BLaER1 (cell line): ENCODE results near the gene RHBDD2.
A peak's percentile ranks its signal among the peaks of the same experiment; 100 is the strongest.
"Not testable (repeated sequence)": the region's sequence is repeated elsewhere in the genome, so short reads cannot be mapped to it uniquely, and the experiment has no call there.

Experiments
- H3K27ac ChIP-seq: shearing (Covaris generic); formaldehyde crosslinking; 2 replicates; pipeline ENCODE4 v1.8.1; 2022
- H3K27me3 ChIP-seq: shearing (Covaris generic); formaldehyde crosslinking; 2 replicates; pipeline ENCODE4 v1.8.1; 2022
- H3K36me3 ChIP-seq: shearing (Covaris generic); formaldehyde crosslinking; 2 replicates; pipeline ENCODE4 v1.8.1; 2022
- H3K4me1 ChIP-seq: shearing (Covaris generic); formaldehyde crosslinking; 2 replicates; pipeline ENCODE4 v1.8.1; 2022
- H3K4me2 ChIP-seq: shearing (Covaris generic); formaldehyde crosslinking; 2 replicates; pipeline ENCODE4 v1.8.1; 2022
- H3K4me3 ChIP-seq: shearing (Covaris generic); formaldehyde crosslinking; 2 replicates; pipeline ENCODE4 v1.8.1; 2022
- H3K9ac ChIP-seq: shearing (Covaris generic); formaldehyde crosslinking; 2 replicates; pipeline ENCODE4 v1.8.1; 2022
- H3K9me3 ChIP-seq: shearing (Covaris generic); formaldehyde crosslinking; 2 replicates; pipeline ENCODE4 v1.8.1; 2022
- H4K20me1 ChIP-seq: shearing (Covaris generic); formaldehyde crosslinking; 2 replicates; pipeline ENCODE4 v1.8.1; 2022
- Cebpa-rat ChIP-seq: shearing (Covaris generic); IDR thresholded peaks from 2 replicates; pipeline ENCODE4 v1.8.1; 2022

Gene RHBDD2

DNA sequence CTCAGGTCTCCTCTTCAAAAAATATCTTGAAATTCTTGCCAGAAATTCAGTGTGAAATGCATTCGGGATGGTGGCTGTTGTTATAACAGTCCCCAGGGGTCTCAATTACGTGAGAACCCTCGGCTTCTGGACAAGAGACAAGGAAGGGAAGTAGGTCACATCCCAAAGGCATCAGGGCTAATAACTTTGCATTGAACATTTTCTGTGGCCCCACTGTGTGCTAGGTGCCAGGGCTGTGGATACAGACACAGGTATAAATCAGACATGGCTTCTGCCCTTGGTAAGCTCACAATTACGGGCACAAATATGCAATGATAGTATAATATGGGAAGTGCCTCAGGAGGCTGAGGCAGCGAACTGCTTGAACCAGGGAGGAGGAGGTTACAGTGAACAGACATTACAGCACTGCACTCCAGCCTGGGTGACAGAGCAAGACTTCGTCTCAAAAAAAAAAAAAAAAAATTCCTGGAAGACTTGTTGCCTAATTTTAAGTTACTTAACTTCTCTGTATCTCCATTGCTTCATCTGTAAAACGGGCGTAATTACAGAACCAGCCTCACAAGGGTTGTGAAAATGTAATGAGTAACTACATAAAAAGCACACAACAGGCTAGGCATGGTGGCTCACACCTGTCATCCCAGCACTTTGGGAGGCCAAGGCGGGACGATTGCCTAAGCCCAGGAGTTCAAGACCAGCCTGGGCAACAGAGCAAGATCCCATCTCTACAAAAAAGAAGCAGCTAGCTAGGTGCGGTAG is 2.5 kb upstream of the RHBDD2 start:
- H3K9me3 ChIP-seq, result no peaks in the 10 kb centered on the region
- no peak overlapping the region for H3K9ac ChIP-seq
- H4K20me1 ChIP-seq, result 0 out of 2 replicates have a peak, but pooled peaks cover 9% of the 10 kb centered on the region
- H3K27ac ChIP-seq, result no peak overlapping the region
- H3K4me1 ChIP-seq, result peaks cover 30% of the 10 kb centered on the region
- H3K27me3 ChIP-seq, result no peaks in the 10 kb centered on the region
- no peak for TF ChIP-seq Cebpa-rat
- H3K36me3 ChIP-seq, result peaks cover 11% of the 10 kb centered on the region
- H3K4me3 ChIP-seq, result no peak overlapping the region
- no peak overlapping the region for H3K4me2 ChIP-seq

DNA sequence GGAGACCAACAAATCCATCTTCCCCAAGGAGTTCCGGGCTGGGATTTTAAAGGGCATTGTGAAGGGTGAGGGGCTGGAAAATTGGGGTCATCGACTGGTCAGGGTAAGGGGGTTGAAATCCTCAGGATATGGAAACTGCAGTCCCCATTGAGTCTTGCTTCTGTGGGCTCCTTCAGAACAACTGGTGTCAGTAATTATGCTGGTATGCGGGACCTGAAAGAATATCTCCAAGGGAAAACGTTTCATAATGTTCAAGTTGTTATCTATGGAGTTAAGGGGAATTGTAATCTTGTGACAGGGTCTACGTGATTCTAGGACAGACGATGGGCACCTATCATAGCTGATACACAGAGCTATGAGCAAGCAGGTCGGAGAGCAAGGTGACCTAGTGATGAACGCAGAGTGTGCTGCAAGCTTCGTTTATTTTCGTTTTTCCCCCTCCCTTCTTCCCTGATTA is 494 bp upstream of the RHBDD2 start:
- peaks cover 38% of the 10 kb centered on the region for H3K4me1 ChIP-seq
- H3K27me3 ChIP-seq, result no peaks in the 10 kb centered on the region
- peak overlapping the region; percentile 87 for H3K4me3 ChIP-seq
- H3K4me2 ChIP-seq, result peak overlapping the region; percentile 77
- TF ChIP-seq Cebpa-rat, result no peak
- peak overlapping the region; percentile 58 for H3K27ac ChIP-seq
- peaks cover 31% of the 10 kb centered on the region for H3K36me3 ChIP-seq
- 0 out of 2 replicates have a peak, but pooled peaks cover 9% of the 10 kb centered on the region for H4K20me1 ChIP-seq
- H3K9me3 ChIP-seq, result no peaks in the 10 kb centered on the region
- H3K9ac ChIP-seq, result peak overlapping the region; percentile 25; the same call in 1 of the 2 replicates

DNA sequence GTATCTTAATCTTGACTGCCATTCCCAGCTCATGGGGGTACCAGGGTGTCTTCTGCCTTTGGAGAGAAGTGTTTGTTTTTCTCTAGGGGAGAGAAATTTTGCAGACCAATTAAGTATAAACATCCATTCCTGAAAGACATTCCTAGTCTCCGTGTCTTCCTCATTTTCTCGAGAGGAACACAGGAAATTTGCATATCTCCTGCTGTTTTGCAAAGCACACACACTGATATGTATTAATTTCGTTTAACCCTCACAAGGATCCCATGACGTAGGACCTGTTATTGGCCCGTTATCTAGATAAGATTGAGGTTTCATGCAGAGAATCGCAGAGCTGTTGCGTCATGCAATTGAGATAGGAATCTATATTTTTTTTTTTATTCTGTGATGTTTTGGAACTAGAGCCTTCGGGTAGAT is 944 bp downstream of the RHBDD2 start:
- H3K27me3 ChIP-seq, result no peaks in the 10 kb centered on the region
- peaks cover 46% of the 10 kb centered on the region for H3K36me3 ChIP-seq
- H4K20me1 ChIP-seq, result 0 out of 2 replicates have a peak, but pooled peaks cover 9% of the 10 kb centered on the region
- peak overlapping the region; percentile 87 for H3K4me3 ChIP-seq
- H3K4me2 ChIP-seq, result peak overlapping the region; percentile 97
- peaks cover 50% of the 10 kb centered on the region for H3K4me1 ChIP-seq
- H3K9ac ChIP-seq, result peak overlapping the region; percentile 86
- H3K27ac ChIP-seq, result peak overlapping the region; percentile 76; the same call in 1 of the 2 replicates
- H3K9me3 ChIP-seq, result no peaks in the 10 kb centered on the region
- TF ChIP-seq Cebpa-rat, result no peak

DNA sequence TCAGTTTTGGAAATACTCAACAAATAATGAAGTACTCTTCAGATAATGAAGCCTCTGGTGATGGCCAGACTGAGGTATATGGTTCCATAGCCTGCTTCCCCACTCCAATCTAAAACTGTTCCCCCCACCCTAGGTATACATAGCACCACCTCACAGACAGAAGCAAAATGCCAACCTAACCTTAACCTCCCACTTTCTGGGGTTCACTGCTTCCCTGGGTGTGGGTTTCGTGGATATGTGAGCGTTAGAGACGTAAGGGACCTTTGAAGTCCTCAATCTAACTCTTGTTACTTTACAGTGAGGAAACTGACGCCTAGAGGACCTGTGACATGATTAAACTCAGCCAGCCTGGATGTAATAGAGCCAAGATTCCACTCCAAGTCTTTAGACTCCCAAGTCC is 1.4 kb downstream of the RHBDD2 start:
- Histone ChIP-seq H3K4me3 (no peak overlapping the region), H3K27ac (no peak overlapping the region), H3K9me3 (no peaks in the 10 kb centered on the region), H3K4me1 (peaks cover 54% of the 10 kb centered on the region), H4K20me1 (0 out of 2 replicates have a peak, but pooled peaks cover 9% of the 10 kb centered on the region), H3K9ac (no peak overlapping the region), H3K4me2 (peak overlapping the region; percentile 97), H3K36me3 (peaks cover 50% of the 10 kb centered on the region), H3K27me3 (no peaks in the 10 kb centered on the region)
- no peak for TF ChIP-seq Cebpa-rat

DNA sequence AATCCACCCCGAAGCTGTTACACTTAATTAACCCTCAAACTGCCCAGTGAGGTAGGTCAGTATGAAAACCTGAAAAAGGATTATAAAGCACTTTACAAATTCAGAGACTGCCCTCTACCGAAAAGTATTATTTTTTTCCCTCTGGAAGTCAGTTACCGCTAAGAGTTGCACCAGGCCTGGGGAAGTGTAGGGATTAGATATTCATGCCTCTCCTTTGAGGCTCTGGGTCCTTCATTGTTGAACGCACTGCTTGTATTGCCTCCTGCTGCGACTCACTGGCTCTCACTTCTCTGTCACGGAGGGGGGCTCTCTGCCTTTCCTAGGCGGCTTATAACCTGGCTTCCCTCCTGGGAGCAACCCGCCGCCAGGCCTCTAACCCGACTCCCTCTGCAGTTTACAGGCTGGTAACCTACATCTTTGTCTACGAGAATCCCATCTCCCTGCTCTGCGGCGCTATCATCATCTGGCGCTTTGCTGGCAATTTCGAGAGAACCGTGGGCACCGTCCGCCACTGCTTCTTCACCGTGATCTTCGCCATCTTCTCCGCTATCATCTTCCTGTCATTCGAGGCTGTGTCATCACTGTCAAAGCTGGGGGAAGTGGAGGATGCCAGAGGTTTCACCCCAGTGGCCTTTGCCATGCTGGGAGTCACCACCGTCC is 2.7 kb downstream of the RHBDD2 start:
- Histone ChIP-seq H3K27ac (no peak overlapping the region), H3K4me1 (peaks cover 49% of the 10 kb centered on the region), H4K20me1 (0 out of 2 replicates have a peak, but pooled peaks cover 9% of the 10 kb centered on the region), H3K9ac (no peak overlapping the region), H3K4me2 (no peak overlapping the region), H3K27me3 (no peaks in the 10 kb centered on the region), H3K9me3 (no peaks in the 10 kb centered on the region), H3K4me3 (no peak overlapping the region), H3K36me3 (peaks cover 64% of the 10 kb centered on the region)
- no peak for TF ChIP-seq Cebpa-rat

DNA sequence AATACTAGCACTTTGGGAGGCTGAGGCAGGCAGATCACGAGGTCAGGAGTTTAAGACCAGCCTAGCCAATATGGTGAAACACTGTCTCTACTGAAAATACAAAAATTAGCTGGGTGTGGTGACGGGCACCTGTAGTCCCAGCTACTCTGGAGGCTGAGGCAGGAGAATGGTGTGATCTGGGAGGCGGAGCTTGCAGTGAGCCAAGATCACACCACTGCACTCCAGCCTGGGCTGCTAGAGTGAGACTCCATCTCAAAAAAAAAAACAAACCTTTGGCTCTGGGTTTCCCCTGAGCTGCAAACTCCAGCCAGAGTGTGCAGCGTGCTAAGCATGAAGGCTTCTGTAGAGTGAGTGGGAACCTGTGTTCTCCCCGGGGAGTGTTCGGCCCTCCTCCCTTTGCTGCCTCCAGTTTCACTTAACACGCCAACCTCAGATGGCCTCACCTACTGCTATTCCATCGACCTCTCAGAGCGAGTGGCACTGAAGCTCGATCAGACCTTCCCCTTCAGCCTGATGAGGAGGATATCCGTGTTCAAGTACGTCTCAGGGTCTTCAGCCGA is 4.5 kb downstream of the RHBDD2 start:
- H3K27ac ChIP-seq, H3K27me3 ChIP-seq, H4K20me1 ChIP-seq, H3K9ac ChIP-seq, H3K4me3 ChIP-seq, H3K9me3 ChIP-seq: not testable (repeated sequence)
- Histone ChIP-seq H3K4me1 (peaks cover 43% of the 10 kb centered on the region), H3K4me2 (peak overlapping the region; percentile 19; the same call in 1 of the 2 replicates), H3K36me3 (peaks cover 79% of the 10 kb centered on the region)

DNA sequence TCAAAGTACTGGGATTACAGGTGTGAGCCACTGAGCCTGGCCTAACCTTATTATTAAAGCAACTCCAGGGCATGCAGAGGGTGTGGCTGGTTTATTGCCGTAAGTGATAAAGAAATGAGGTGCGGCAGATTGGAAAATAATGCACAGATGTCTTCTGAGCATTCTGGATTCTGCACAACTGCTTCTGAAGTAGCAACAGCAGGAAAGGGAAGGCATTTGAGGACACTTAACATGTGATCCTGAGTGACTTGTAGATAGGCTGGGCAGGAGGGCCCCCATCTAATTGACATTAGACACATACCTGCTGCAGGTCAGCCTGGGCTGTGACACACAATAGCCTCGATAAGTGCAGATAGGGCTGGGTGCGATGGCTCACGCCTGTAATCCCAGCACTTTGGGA is 5.6 kb downstream of the RHBDD2 start:
- Histone ChIP-seq H3K4me3 (no peak overlapping the region), H3K4me1 (peaks cover 38% of the 10 kb centered on the region), H3K27ac (no peak overlapping the region), H3K27me3 (no peaks in the 10 kb centered on the region), H3K9me3 (no peaks in the 10 kb centered on the region), H4K20me1 (0 out of 2 replicates have a peak, but pooled peaks cover 9% of the 10 kb centered on the region), H3K36me3 (peaks cover 90% of the 10 kb centered on the region), H3K9ac (no peak overlapping the region), H3K4me2 (peak overlapping the region; percentile 53)
- no peak for TF ChIP-seq Cebpa-rat

DNA sequence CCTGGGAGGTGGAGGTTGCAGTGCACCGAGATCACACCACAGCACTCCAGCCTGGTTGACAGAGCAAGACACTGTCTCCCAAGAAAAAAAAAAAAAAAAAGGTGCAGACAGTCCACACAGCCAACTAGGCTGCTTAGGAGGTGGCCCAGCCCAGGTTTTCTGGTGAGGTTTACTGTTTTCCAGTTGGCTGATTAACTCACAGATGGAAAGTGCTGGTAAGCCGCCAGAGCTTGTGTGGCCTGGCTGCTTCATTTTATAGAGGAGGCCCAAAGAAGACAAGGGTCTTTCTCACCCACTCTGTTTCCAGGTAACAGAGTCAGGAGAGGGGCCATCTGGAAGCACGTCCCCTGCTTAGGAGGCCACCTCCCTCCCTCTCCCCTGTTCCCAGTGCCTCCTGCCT is 6.2 kb downstream of the RHBDD2 start:
- H3K27ac ChIP-seq, result peak overlapping the region; percentile 27; the same call in 1 of the 2 replicates

DNA sequence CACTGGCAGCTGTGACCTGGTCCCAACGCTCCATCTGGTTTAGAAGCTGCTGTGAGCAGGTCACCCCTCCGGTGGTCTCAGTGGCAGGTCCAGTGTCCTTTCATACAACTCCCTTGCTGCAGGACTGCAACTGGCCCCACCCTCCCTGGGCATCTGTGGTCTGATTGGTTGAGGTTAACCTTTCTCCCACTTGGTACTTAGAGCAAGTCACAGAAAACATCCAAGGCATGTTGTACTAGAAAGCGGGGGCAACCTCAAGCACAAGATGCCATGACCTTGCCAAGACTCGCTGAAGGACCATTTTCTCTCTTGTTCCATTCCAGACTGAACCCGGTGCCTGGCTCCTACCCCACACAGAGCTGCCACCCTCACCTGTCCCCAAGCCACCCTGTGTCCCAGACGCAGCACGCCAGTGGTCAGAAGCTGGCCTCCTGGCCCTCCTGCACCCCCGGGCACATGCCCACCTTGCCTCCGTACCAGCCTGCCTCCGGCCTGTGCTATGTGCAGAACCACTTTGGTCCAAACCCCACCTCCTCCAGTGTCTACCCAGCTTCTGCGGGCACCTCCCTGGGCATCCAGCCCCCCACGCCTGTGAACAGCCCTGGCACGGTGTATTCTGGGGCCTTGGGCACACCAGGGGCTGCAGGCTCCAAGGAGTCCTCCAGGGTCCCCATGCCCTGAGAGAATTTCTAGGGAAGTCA is 9.0 kb downstream of the RHBDD2 start:
- Histone ChIP-seq H3K4me1 (peaks cover 23% of the 10 kb centered on the region), H3K9ac (no peak overlapping the region)

More for the DNA sequence above, 6.2 kb downstream of the RHBDD2 start:
- Histone ChIP-seq H4K20me1 (0 out of 2 replicates have a peak, but pooled peaks cover 7% of the 10 kb centered on the region), H3K36me3 (peaks cover 93% of the 10 kb centered on the region), H3K4me2 (peak overlapping the region; percentile 53), H3K4me3 (no peak overlapping the region), H3K9ac (no peak overlapping the region), H3K27me3 (no peaks in the 10 kb centered on the region), H3K9me3 (no peaks in the 10 kb centered on the region), H3K4me1 (peaks cover 33% of the 10 kb centered on the region)
- no peak for TF ChIP-seq Cebpa-rat

More for the DNA sequence above, 9.0 kb downstream of the RHBDD2 start:
- no peak overlapping the region for H3K4me3 ChIP-seq
- no peaks in the 10 kb centered on the region for H3K27me3 ChIP-seq
- no peak overlapping the region for H3K27ac ChIP-seq
- no peak overlapping the region for H3K4me2 ChIP-seq
- H3K36me3 ChIP-seq, result peaks cover 67% of the 10 kb centered on the region
- H4K20me1 ChIP-seq, result no peaks in the 10 kb centered on the region
- no peaks in the 10 kb centered on the region for H3K9me3 ChIP-seq
- no peak for TF ChIP-seq Cebpa-rat
